ENCODE measurements around the gene ZBTB16.

The ZBTB16 gene

GRCh38 chr11:114156782-114157181, 97.3 kb downstream of the ZBTB16 start:
- Histone ChIP-seq H3K4me3 (replicated peaks; ENCODE audit: insufficient read depth, low read length) (no peak overlapping the region), H3K27me3 (ENCODE audit: insufficient read depth, poor library complexity, severe bottlenecking) (no peaks in the 10 kb centered on the region), H3K27ac (replicated peaks) (no peak overlapping the region)
- TF ChIP-seq CTCF (IDR thresholded peaks at IDR 0.05; ENCODE audit: insufficient read depth, low read length) (no peak), POLR2AphosphoS5 (IDR thresholded peaks at IDR 0.05; ENCODE audit: low read depth) (no peak), SPI1 (IDR thresholded peaks at IDR 0.05; ENCODE audit: borderline replicate concordance, low read depth) (no peak), GABPA (IDR thresholded peaks at IDR 0.05; ENCODE audit: low read depth) (no peak), REST (IDR thresholded peaks at IDR 0.05; ENCODE audit: insufficient replicate concordance, low read depth) (no peak)
- DNase-seq (ENCODE audit: low read depth in 1 of 2, low spot score in 1 of 2) = no peak

- Histone ChIP-seq H3K4me3 (replicated peaks; ENCODE audit: insufficient read depth, low read length) (no peak overlapping the region), H3K27me3 (ENCODE audit: insufficient read depth, poor library complexity, severe bottlenecking) (no peaks in the 10 kb centered on the region), H3K27ac (replicated peaks) (no peak overlapping the region)
- DNase-seq (ENCODE audit: low read depth in 1 of 2, low spot score in 1 of 2) = no peak
- no peak for TF ChIP-seq GABPA (IDR thresholded peaks at IDR 0.05; ENCODE audit: low read depth)
- TF ChIP-seq REST (IDR thresholded peaks at IDR 0.05; ENCODE audit: insufficient replicate concordance, low read depth) = no peak
- TF ChIP-seq POLR2AphosphoS5 (IDR thresholded peaks at IDR 0.05; ENCODE audit: low read depth) = no peak
- TF ChIP-seq SPI1 (IDR thresholded peaks at IDR 0.05; ENCODE audit: borderline replicate concordance, low read depth) = no peak
- no peak for TF ChIP-seq CTCF (IDR thresholded peaks at IDR 0.05; ENCODE audit: insufficient read depth, low read length)
Observed at GRCh38 chr11:114157476-114158050, 98.1 kb downstream of the ZBTB16 start.

GRCh38 chr11:114158421-114158820, 98.9 kb downstream of the ZBTB16 start:
- Histone ChIP-seq H3K4me3 (replicated peaks; ENCODE audit: insufficient read depth, low read length) (no peak overlapping the region), H3K27me3 (ENCODE audit: insufficient read depth, poor library complexity, severe bottlenecking) (no peaks in the 10 kb centered on the region), H3K27ac (replicated peaks) (no peak overlapping the region)
- TF ChIP-seq GABPA (IDR thresholded peaks at IDR 0.05; ENCODE audit: low read depth) (no peak), SPI1 (IDR thresholded peaks at IDR 0.05; ENCODE audit: borderline replicate concordance, low read depth) (no peak), CTCF (IDR thresholded peaks at IDR 0.05; ENCODE audit: insufficient read depth, low read length) (no peak), POLR2AphosphoS5 (IDR thresholded peaks at IDR 0.05; ENCODE audit: low read depth) (no peak), REST (IDR thresholded peaks at IDR 0.05; ENCODE audit: insufficient replicate concordance, low read depth) (no peak)
- DNase-seq (ENCODE audit: low read depth in 1 of 2, low spot score in 1 of 2) = no peak

Measured in HL-60 (cell line).